HFF-Myc (cell line): ENCODE results near the gene HDLBP.

Experiments
- DNase-seq: peaks from one replicate; pipeline ENCODE4 v3.0.0-alpha.2; 2011; ENCODE audit warnings: low read depth; ENCODE audit errors: extremely low read depth
- H3K4me3 ChIP-seq: replicated peaks from 2 replicates; pipeline ENCODE4 v1.5.1; 2011; ENCODE audit warnings: low read depth, mild to moderate bottlenecking, control low read depth, low read length
- TF ChIP-seq, protein P1 (sequence below): IDR thresholded peaks from 2 replicates; pipeline ENCODE4 v1.5.1; 2012; ENCODE audit warnings: mild to moderate bottlenecking, low read depth, low read length, control low read depth; ENCODE audit errors: missing control alignments

HDLBP gene

DNA sequence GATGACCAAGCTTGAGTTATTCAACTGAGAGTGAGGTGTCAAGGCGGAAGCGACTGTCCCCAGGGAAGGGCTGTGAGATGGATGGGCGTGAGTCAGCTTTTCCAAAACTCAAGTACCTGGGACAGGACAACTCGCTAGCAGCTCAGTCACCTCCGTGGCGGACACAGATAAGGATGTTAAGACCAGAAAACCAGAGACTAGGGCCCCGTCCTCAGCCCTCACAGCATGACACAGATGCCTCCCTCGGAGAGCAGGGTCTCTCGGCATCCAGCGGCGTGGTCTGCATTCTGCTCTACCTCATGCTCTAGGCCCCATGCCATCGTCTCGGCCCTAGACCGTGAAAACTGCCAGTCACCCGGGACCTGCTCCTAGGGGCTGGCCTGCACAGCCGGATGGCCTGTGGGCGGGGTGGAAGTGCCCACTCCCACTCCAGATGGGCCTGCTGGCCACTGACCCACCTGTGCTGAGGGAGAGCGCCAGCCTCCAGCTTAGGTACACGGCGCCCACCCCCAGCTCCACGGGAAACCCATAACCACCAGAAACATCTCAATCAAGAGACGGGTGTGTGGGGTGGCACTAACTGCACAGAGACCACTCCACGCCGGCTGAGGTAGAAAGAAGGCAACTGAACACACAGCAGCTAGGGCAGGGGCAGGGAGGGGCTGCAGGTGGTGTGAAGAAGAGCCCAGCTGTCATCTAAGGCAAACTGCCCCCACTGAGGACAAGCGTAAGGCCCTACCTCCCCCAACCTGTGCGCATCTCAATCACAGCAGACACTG is 87.2 kb downstream of the HDLBP start:
- TF ChIP-seq, protein P1, sequence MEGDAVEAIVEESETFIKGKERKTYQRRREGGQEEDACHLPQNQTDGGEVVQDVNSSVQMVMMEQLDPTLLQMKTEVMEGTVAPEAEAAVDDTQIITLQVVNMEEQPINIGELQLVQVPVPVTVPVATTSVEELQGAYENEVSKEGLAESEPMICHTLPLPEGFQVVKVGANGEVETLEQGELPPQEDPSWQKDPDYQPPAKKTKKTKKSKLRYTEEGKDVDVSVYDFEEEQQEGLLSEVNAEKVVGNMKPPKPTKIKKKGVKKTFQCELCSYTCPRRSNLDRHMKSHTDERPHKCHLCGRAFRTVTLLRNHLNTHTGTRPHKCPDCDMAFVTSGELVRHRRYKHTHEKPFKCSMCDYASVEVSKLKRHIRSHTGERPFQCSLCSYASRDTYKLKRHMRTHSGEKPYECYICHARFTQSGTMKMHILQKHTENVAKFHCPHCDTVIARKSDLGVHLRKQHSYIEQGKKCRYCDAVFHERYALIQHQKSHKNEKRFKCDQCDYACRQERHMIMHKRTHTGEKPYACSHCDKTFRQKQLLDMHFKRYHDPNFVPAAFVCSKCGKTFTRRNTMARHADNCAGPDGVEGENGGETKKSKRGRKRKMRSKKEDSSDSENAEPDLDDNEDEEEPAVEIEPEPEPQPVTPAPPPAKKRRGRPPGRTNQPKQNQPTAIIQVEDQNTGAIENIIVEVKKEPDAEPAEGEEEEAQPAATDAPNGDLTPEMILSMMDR: no peak
- no peak overlapping the region for H3K4me3 ChIP-seq
- no peak for DNase-seq

DNA sequence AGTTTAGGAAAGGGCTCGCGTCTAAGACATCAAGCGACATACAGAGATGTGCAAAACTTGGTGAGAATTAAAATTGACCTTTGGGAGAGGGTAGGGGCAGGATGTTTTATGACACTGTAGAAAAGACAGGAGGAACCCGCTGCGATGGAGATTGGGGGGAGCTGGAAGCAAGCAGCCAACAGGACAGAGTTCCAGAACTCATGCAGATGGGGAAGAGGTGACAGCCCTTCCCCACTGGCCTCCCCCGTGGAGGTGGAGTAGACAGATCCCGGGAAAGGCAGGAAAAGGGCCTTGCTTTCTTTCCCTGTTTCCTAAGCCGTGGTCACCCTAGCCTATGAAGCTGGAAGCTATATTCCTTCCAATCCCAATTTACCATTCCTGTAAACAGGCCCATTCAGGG is 87.9 kb downstream of the HDLBP start:
- no peak overlapping the region for H3K4me3 ChIP-seq
- no peak for DNase-seq
- TF ChIP-seq, protein P1: no peak

GRCh38 chr2:241226723-241227572 is 88.5 kb downstream of the HDLBP start:
- H3K4me3 ChIP-seq: no peak overlapping the region
- TF ChIP-seq, protein P1: no peak
- no peak for DNase-seq

DNA sequence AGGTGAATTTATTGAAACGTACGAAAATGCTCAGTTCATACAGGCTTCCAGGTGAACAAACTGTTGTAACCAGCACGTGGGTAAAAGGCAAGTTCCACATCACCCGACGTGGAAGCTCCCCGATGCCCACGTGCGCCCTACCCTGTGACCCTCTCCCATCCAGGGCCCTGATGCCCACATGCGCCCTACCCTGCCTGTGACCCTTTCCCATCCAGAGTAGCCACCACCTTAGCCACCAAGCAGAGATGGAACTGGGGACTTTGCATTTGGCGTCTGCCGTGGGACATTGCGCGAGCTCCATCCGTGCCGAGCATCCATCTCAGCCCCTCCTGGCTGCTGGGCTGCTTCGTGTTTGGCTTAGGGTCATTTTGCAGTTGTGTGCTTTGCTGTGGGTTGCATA is 89.5 kb downstream of the HDLBP start:
- TF ChIP-seq, protein P1: no peak
- DNase-seq: no peak
- H3K4me3 ChIP-seq: no peak overlapping the region

DNA sequence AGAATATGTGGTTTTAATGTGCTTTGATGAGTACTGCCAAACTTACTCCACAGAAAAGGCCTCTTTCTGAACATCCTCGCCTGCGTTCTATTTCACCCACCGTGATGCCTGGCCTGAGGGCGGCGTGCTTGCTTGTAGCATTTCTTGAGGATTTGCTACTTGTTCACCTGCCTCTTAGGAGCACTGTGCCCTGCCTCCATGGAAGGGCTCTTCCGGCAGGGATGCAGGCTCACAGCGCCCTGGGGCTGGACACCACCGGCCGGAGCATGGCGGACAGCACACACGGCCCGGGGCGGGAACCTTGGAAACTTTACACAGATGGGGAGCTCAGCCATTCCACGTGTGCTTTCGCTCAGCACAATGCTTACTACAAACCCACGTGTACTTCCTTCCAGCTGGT is 89.9 kb downstream of the HDLBP start:
- DNase-seq: no peak
- H3K4me3 ChIP-seq: no peak overlapping the region
- TF ChIP-seq, protein P1: no peak

- TF ChIP-seq, protein P1: no peak
- no peak overlapping the region for H3K4me3 ChIP-seq
- DNase-seq: no peak
These were observed 90.5 kb downstream of the HDLBP start for GRCh38 chr2:241224851-241225438.
